ENCODE results near the gene PLBD2.
A peak's percentile ranks its signal among the peaks of the same experiment; 100 is the strongest.
"Not testable (repeated sequence)": the region's sequence is repeated elsewhere in the genome, so short reads cannot be mapped to it uniquely, and the experiment has no call there.

Gene PLBD2

DNA sequence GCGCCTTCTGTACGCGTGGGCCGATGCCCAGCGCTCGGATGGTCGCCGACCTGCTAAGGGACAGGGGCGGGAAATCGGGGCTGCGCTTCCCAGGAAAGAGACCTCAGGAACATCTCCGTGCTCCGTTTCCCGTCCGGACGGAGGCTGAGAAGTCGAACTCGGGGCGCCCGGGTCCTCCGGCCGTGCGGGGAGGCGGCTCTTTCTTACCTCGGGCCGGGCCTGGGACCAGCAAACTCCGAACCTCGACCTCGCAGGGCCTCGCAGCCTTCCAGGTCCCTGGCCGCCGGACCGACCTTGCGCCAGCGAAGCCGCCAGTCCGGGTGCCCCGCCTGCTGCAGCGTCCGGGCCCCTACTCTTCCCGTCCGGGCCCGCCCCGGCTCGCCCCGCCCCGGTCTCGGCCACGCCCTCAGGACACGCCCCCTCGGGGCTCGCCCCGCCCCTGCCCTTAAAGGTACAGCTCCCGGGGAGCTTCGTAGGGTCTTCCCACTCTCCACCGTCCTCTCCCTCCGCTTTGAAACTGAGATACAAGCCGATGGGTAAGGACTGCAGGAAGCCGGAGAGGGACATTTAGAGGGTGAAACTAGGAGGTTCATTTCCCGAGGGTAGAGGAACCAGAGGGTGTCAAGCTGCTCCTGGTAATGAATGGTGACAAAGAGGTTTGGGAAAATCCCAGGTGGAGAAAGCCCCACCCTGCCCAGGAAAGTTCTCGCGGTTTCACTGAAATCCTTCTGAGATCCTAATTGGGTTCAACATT lies 23.4 kb upstream of the PLBD2 start, which contains the start of gene SLC8B1:
SLC8B1 (minus strand) TSS at position 324 of the 754 bp plus-strand sequence. CDS start 2,231 bp downstream, outside the sequence.
- peak; percentile 95 for DNase-seq

DNA sequence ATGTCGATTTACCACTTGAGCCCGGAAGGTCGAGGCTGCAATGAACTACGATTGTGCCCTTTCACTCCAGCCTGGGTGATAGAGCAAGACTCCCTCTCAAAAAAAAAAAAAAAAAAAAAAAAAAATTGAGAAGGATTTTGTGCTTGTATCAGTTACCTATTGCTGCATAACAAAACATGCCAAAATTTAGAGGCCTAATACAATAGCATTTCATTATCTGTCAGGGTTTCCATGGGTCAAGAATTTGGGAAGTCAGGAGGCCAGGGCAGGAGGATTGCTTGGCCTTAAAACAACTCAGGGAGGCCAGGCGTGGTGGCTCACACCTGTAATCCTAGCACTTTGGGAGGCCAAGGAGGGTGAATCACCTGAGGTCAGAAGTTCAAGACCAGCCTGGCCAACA lies 18.8 kb upstream of the PLBD2 start:
- no peak for DNase-seq

DNA sequence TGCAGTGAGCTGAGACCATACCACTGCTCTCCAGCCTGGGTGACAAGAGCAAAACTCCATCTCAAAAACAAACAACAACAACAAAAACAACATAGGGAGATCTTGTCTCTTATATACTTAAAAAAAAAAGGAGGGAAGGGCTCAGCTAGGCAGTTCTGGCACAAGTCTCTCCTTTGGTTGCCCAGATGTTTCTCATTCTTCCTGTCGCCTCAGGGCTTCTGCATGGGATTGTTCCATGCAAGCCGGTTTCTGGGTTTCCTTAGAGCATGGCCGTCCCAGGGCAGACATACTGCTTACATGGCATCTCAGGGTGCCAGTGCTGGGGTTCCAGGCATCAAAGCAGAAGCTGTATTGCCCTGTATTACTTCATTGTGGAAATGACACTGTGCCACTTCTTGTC lies 18.3 kb upstream of the PLBD2 start:
- no peak for DNase-seq

DNA sequence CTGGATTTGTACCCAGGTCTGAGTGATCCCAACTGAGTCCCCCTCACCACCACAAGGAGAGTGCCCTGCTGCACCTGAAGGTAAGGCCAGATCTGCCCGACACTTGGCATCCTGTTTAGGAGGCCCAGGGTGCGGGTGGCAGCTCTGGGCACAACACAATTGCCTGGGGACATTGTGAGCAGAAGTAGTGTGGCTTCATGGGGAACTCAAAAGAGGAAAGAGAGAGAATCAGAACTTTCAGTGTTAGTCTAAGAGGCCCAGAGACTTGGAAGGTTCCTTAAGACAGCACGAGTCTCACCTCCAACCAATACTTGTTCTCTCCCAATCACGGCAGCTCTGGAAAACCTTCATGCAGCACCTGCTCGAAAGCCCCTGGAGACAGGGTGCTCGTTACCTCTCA lies 16.9 kb upstream of the PLBD2 start:
- DNase-seq = no peak

DNA sequence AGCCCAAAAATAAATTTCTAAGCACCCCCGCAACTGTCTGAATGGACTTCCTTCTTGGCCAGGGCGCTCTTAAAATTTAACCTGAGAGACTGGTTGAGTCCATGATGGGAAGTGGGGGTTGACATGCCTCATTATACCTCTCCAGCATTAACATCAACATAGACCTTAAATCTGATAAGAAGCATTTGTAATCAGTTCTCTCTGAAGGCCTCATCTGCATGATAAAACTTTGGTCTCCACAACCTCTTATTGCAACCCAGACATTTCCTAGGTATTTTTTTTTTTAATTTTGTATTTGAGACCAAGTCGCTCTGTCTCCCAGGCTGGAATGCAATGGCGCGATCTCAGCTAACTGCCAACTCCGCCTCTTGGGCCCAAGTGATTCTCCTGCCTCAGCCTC lies 13.1 kb upstream of the PLBD2 start:
- DNase-seq = no peak

DNA sequence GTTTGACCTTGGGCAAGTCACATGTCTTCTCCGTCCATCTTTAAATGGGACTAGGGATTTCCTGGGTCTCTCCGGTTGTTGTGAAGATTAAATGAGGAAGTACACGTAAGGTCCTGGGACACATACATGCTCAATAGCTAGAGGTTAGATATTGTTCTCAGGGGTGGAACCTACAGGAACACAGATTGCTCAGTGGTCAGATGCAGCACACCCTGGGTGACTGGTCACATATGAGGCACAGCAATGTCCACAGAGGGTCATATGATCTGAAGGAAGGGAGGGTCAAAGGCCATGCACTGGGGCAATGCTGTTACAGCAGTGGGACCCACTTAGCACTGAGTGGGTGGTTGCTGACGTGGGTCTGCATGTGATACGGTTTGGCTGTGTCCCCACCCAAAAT lies 12.0 kb upstream of the PLBD2 start:
- no peak for DNase-seq

DNA sequence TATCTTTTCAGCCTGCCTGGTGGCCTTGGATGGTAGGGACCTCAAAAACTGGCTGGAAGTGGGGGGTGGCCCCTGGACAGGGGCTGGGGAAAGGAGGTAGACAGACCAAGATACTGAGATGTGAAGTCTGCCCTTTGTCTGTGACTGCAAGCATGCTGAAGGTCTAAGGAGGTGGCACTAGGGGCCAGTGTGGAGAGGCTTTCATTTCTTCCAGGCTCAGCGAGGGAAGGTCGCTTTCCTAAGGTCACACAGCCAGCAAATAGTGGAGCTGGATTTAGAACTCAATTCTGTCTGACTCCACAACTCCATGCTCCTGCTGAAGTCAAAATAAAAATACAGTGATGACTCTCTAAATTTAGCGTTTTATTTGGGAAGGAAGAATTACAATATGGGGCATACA lies 11.3 kb upstream of the PLBD2 start:
- DNase-seq = no peak

DNA sequence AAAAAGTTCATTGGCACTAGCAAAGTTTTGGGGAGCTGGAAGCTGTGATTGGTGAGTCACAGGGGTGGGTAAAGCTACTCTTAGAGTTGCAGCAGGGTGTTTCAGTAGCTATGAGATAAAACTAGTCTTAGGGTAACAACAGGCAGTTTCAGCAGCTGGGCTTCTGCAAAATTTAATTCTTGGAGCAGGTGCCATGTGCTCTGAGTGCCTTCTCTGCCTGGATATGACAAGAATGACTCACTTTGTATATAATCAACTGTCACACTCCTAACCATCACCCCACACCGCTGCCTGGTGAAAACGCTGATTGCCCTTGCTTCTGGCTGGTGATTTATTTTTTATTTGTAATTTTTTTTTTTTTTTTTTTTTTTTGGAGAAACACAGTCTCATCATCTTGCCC lies 10.5 kb upstream of the PLBD2 start:
- DNase-seq = no peak

DNA sequence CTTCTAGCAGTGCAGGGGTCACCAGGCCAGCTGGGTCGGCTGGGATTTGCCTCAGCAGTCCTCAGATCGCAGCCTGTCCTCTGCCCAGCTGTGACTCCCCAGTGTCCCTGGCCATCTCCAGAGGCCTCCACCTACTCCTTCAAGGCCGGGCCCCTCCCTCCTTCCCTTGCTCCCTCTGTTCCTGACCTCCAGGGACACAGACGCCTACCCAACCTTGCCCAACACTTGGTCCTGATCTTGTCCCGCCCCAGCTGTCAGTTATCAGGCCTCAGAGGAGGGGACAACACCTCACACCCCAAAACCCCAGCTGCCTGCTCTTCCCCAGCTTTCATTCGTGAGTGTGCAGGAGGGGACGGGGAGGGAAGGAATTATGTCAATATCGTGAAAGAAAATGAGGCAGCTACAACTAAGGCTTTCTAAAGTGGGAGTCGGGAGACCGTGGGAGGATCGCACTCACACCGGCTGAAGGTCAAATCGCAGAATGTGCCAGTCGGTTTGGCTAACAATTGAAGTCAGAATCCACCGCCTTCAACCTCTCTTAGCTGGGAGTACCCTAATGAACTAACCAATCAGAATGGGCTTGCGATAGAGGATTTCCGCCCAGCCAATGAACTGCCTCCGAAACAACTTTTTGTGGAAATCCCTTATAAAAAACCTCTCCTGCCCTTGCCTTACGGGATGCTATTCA lies 9.4 kb upstream of the PLBD2 start:
- no peak for DNase-seq

DNA sequence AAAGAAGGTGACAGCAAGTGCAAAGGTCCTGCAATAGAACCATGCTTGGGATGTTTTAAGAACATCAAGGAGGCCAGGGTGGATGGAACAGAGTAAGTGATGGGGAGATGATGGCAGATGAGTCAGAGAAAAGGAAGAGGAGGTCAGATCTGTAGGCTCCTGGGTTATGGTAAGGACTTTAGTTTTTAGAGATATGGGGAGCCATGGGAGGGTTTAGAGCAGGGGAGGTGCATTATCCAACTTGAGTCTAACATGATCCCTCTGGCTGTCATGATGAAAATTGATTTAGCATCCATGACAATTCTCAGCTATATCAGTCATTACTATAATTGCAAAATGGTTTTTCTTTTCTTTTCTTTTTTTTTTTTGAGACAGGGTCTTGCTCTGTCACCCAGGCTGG lies 7.3 kb upstream of the PLBD2 start:
- DNase-seq = no peak

DNA sequence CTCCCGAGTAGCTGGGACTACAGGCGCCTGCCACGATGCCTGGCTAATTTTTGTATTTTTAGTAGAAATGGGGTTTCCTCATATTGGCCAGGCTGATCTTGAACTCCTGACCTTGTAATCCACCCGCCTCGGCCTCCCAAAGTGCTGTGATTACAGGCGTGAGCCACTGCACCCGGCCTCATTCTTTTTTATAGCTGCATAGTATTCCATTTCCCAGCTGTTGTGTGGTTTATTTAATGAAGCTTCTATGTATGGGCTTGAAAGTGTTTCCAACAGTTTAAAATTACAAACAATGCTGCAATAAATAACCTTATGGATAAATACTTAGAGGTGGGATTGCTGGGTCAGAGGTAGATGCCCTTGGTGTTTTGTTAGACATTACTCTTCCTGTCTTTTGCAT lies 4.2 kb upstream of the PLBD2 start:
- DNase-seq = not testable (repeated sequence)

DNA sequence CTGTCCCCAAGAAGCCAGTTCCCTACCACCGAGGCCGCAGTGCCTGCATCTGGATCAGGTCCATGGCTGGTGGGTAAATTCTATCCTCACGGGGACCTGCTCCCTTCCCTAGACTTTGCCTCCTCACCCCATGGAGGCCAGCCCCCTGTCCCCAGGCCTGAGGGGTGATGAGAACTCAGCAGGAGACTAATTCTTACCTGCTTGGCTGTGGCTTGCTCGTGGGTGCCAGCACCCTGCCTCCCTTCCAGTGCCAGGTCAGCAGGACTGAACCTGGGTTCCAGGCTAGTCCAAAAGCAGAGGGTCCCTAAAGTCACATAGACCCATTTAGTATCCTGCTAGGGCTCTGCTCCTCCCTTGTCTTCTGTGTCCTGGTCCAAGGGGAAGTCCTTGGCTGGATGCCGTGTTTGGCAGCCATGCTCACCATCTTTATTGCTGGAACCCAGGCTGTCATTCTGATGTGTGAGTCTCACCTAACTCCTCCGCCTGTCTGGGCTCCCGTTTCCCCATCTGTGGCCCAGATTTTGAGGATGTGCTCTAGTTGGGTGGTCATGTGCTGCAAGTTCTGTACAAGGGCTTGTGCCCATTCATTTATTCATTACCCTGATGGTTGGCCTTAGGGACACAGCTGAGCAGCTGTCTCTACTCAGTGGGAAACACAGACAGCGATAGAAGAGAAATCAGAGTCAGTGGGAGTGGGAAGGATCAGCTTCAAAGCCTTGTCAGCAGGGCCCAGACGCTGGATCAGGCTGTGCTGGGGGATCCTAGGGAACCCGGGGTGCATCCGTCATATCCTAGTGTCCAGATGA lies 949 bp downstream of the PLBD2 start:
- no peak for DNase-seq

DNA sequence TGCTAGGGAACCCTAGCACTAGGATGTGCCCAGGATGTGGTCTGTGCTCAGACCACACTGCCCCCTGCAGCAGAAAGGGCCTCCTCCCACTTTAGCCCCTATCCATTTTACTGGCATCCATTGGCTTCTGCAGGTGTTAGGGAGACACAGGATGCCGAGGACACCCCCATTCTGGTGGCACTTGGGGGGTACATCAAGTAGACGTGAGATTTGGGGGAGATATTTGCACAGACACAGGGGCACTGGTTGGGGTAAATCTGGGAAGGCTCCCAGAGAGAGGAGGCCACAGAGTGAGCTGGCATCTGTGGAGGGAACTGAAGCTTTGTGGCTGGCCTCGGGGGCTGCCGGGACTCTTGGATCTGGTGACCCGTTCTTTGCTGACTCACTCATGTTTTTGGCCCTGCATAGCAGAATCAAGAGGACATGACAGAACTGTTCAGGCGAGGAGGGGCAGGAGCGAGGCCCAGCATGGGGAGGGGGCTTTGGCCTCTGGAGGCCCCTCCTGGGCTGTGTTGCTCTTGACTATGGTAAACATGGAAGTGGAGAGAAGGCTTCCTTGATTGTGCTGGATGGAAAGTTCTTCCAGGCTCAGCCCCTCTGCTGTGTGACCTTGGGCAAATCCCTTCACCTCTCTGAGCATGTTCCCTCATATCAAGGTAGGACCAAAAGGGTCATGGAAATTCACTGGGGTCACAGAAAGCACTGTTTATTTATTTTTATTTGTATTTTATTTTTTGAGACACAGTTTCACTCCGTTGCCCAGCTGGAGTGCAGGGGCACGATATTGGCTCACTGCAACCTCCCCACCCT lies 1.8 kb downstream of the PLBD2 start:
- no peak for DNase-seq

DNA sequence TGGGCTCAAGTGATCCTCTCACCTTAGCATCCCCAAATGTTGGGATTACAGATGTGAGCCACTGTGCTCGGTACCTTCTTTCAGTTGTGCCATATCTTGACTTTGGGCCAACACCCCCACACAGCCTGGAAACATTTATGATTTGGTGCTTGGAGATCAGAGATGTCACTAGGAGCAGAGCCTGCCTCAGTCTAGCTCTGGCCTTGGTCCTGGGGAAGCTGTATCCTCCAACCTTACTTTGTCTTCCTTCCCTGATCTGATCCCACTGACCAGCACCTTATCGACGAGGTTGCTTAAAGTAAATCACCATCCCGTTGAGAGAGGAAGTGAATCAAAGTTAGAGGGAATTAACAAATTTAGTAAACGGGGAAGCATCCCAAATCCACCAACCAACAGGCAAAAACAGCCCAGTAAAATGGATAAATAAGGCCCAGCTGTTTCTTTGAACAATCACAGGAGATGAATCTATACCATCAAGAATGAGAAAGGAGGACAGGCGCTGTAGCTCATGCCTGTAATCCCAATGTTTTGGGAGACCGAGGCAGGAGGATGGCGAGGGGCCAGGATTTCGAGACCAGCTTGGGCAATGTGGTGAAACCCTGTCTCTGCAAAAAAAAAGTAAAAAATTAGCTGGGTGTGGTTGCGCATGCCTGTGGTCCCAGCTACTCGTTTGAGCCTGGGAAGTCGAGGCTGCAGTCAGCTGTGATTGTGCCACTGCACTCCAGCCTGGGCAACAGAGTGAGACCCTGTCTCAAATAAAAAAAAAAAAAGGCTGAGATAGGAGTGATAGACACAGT lies 3.4 kb downstream of the PLBD2 start:
- DNase-seq = no peak

DNA sequence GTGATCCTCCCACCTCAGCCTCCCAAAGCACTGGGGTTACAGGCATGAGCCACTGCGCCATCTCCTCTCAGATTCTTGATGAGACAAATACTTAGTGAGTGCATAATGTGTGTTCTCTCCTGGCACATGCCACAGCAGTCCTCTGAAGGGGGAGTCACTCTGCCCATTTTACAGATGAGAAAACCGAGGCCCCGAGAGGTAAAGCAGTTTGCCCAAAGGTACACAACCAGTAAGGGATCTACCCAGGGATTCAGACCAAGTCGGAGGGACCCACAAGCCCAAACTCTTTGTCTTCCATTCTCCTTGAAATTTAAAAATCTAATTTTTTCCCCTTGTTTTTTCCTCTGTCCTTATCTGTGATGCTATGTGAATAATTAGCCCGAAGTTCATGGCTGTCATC lies 6.3 kb downstream of the PLBD2 start:
- no peak for DNase-seq

DNA sequence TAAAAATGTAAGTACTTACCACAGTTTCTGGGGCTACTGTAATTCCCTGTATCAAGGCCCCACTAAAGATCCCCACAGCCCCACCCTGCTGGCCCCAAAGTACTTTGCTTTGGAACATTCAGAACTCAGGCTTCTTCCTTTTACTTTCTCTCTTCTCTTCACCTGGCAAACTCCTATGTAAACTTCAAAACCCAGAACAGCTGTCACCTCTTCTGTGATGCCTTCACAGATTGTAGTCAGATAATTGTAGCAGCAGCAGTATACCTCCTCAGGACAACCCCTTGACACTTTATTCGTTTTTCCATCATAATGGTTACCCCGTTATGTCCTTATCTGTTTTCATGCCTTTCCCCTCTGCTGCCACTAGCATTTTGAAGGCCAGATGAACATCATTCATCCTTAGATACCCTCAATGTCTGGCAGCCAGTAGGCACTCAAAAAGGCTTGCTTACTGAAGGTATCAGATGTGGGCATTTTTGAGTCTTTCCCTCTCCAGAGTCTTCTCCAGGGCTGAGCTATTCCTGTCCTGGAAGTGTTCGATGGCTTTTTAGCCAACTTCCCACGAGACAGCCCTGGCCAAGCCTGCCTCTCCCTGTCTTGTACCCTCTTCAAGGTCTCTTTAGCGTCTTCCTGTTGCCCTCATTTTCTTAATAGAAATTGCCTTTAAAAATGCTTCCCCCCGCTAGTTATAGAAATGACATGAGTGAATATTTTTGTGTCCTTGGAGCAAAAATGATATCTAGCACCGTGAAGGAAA lies 7.4 kb downstream of the PLBD2 start:
- no peak for DNase-seq

DNA sequence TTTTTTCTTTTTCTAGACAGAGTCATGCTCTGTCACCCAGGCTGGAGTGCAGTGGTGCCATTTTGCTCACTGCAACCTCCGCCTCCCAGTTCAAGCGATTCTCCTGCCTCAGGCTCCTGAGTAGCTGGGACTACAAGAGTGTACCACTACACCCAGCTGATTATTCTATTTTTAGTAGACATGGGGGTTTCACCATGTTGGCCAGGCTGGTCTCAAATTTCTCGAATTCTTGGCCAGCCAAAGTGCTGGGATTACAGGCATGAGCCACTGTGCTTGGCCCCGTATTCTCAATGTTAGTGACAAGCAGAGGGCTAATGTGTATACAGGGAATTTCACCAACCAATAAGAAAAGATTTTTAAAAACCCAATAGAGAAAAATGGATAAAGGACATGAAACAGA lies 8.4 kb downstream of the PLBD2 start:
- DNase-seq = no peak

DNA sequence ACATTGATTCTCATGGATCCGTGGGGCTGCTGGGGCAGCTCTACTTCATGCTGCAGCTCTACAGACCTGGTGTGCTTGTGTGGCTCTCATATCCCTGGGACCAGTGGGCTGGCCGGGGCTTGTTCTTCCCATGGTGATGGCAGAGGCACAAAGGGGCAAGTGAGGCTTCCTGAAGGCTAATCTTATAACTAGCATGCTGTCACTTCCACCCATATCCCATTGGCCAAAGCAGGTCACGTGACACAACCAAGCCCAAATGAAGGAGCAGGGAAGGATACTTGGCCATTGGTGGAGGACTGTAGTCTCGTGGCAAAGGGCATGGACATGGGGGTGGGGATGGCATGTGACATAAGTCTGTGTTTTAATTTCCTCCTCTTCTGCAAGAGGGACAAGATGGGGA lies 9.9 kb downstream of the PLBD2 start:
- no peak for DNase-seq

DNA sequence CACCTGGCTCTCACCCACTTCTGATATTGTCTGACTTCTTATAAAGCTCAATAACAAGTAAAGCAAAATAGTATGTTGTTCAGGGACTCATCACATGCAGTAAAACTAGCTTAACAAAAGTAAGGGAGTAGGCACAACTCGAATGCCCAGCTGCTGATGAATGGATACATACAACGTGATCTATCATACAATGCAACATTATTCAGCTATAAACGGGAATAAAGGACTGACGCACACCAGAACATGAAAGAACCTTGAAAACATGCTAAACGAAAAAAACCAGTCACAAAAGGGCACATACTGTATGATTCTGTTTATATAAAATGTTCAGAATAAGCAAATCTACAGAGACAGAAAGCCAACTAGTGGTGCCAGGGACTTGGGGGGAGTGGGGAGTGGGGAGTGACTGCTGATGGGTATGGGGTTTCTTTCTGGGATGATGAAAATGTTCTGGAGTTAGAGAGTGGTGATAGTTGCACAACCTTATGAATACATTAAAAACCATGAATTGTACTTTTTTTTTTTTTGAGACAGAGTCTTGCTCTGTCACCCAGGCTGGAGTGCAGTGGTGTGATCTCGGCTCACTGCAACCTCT lies 11.1 kb downstream of the PLBD2 start:
- DNase-seq = no peak

DNA sequence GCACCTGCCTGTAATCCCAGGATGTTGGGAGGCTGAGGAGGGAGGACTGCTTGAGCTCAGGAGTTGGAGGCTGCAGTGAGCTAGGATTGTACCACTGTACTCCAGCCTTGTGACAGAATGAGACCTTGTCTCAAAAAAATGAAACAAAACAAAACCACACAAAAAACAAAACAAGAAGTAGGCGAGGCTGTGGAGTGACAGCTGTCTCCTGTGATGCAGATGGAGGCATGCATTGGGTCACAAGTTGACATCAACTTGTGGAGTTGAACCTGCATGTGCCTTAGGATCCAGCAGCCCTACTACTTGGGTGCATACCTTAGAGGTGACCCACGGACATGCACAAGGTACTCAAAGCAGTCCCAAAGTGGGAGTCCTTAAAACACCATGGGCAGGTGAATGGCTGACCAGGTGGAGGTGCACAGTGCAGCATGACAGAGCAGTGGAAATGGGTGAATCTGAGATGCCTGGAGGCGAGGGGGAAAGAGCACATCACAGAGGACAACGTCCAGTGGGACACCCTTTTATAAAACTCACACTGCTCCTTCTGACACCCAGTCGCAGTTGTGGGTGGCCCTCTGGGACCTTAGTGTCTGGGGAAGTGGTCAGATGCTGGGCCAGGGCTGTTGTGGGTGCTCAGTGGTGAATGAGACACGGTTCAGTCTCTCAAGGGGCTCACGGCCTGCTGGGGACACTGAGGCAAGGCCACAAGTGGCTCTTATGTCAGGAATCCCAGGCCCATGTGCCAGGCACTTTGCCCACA lies 12.7 kb downstream of the PLBD2 start:
- no peak for DNase-seq
